GM18511 (cell line): Measurements from ENCODE around the gene POLD2.

Experiments
- ATAC-seq: cut with Tn5 transposase; IDR thresholded peaks from one replicate; pipeline ENCODE4 v1.9.1; 2021; ENCODE audit warnings: mild to moderate bottlenecking, moderate library complexity; ENCODE audit not compliant: unreplicated experiment

POLD2 gene

DNA sequence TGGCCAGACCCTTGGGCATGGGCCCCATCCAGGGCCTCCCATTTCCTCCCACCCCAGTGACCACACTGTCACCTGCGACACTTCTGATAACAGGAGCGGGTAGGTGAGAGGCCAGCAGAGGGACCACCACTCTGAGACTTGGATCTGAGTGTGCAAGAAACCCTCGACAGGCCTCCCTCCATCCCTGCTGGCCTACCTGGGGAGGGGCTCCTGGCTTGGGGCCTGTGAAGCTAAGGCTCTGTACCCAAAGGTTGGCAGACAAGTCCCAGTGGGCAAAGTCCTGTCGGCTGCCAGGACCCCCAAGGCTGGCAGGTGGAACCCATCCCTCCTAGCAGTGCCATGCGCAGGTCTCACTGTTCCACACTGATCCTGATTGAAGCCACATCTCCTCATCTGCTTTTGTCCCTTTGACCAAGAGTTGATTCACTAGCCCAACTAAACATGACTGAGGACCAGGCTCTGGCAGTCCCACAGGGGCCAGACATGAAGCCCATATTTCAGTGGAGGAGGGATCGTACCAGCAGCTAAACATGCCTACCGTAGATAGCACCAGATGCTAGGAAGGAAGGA, 56.8 kb downstream of the POLD2 start:
- ATAC-seq: no peak

DNA sequence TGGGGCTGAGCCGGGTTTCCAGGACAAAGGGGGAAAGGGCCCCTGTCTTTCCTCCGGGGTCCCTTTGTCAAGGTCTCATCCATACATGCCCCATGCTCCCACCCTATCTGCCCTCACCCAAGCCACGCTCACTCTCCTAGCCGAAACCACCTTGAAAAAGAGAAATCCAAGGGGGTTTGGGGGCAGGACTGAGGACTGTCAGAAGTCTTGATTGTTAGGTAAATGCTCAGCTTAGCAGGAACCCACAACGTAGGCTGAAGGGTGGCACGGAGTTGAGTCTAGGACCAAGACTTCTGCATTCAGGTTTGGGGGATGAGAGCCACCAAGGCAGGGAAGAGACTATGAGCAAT, 57.3 kb downstream of the POLD2 start:
- ATAC-seq: no peak

DNA sequence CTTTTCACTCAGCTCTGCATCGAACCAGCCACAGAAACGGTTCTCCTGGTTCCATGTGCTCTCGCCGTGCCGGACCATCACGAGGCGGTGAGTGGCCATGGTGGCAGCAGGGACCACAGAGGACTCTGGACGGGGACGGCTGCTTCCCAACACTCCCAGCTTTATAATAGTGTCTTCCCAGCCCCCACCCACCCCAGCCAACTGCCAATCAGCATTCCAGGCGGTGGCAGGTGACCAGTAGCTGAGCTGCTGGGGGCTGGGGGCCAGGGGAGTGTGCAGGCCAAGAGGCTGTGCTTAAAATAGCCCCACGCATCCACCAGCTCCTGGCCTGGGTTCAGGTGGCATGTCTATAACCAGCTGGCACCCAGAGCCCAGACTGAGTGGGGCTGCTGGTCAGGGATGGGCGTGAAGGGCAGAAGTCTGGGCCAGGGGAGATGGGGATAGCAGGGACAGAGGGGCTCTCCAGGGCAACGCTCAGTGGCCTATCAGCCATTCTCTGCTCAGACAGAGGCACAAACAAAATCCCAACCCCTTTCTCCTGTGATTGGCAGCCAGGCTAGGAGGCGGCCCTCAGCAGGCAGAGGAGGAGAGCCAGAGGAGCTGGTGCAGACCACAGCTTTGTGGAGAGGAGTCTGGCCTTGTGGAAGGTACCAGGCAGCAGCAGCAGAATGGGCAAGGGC, 57.8 kb downstream of the POLD2 start, which contains the start of gene PGAM2:
Gene PGAM2, minus strand, starts transcription at position 137 of the 680 bp plus-strand sequence. Its CDS starts 38 bp downstream, at position 99.
- no peak for ATAC-seq

DNA sequence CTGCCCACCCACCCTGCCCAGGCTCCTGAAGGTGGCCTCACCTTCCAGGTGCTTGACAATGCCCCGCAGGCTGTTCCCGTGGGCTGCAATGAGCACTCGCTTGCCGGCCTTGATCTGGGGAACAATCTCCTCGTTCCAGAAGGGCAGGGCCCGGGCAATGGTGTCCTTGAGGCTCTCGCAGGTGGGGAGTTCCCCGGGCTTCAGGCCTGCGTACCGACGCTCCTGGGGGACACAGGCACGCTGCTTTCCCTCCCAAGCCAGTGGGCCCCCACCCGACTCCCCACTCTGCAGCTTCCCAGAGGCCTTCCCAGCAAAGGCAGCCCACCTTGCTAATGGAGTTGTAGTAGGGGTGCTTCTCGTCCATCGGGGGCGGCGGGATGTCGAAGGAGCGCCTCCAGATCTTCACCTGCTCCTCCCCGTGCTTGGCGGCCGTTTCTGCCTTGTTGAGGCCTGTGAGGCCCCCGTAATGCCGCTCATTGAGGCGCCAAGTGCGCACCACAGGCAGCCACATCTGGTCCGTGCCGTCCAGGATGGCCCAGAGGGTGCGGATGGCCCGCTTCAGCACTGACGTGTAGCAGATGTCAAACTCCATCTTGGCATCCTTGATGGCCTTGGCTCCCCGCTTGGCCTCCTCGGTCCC, 58.4 kb downstream of the POLD2 start:
- ATAC-seq: no peak
